OCI-LY1 (cell line): ENCODE measurements around the gene TMEM220.

Experiments used
- H2AFZ ChIP-seq: fragments of 200-600 bp; sonication (generic), shearing (Covaris generic); 2 replicates; pipeline ENCODE4 v1.6.0; 2014; ENCODE audit warnings: antibody characterized with exemption, mild to moderate bottlenecking, low read length
- H3F3A ChIP-seq: fragments of 200-600 bp; sonication (generic), shearing (Covaris generic); 2 replicates; pipeline ENCODE4 v1.6.0; 2014; ENCODE audit warnings: mild to moderate bottlenecking, antibody characterized with exemption, low read length, moderate library complexity; ENCODE audit not compliant: insufficient read depth
- H3K27ac ChIP-seq: fragments of 200-600 bp; sonication (generic); 2 replicates; pipeline ENCODE4 v1.5.1; 2014; ENCODE audit warnings: low read length, mixed run types, mild to moderate bottlenecking, low read depth; ENCODE audit not compliant: poor library complexity, severe bottlenecking
- H3K27me3 ChIP-seq: fragments of 200-600 bp; sonication (generic); 2 replicates; pipeline ENCODE4 v1.6.0; 2014; ENCODE audit warnings: antibody characterized with exemption, mild to moderate bottlenecking, low read length, moderate library complexity; ENCODE audit not compliant: insufficient read depth
- H3K36me3 ChIP-seq: fragments of 200-600 bp; sonication (generic); 2 replicates; pipeline ENCODE4 v1.6.1; 2014; ENCODE audit warnings: mild to moderate bottlenecking, antibody characterized with exemption, low read length, moderate library complexity, mixed read lengths; ENCODE audit not compliant: insufficient read depth
- H3K4me1 ChIP-seq: fragments of 200-600 bp; sonication (generic); 2 replicates; pipeline ENCODE4 v1.5.1; 2014; ENCODE audit warnings: mild to moderate bottlenecking, low read length, moderate library complexity; ENCODE audit not compliant: insufficient read depth, severe bottlenecking
- H3K4me2 ChIP-seq: fragments of 200-600 bp; sonication (generic), shearing (Covaris generic); 2 replicates; pipeline ENCODE4 v1.6.1; 2014; ENCODE audit warnings: low read length
- H3K4me3 ChIP-seq: fragments of 200-600 bp; sonication (generic); 2 replicates; pipeline ENCODE4 v1.5.1; 2014; ENCODE audit warnings: low read length, low read depth, mild to moderate bottlenecking, mixed read lengths; ENCODE audit not compliant: poor library complexity, severe bottlenecking
- H3K79me2 ChIP-seq: fragments of 200-600 bp; shearing (Covaris generic); 2 replicates; pipeline ENCODE4 v1.6.1; 2016; ENCODE audit warnings: mixed run types, low read length, mixed read lengths; ENCODE audit not compliant: insufficient read depth
- H3K9ac ChIP-seq: fragments of 200-600 bp; sonication (generic), shearing (Covaris generic); 2 replicates; pipeline ENCODE4 v1.6.1; 2014; ENCODE audit warnings: mild to moderate bottlenecking, low read length, mixed read lengths
- H3K9me2 ChIP-seq: fragments of 200-600 bp; sonication (generic), shearing (Covaris generic); 2 replicates; pipeline ENCODE4 v1.6.1; 2014; ENCODE audit warnings: low read depth, mild to moderate bottlenecking, low read length, mixed read lengths
- H3K9me3 ChIP-seq: fragments of 200-600 bp; shearing (Covaris generic); 2 replicates; pipeline ENCODE4 v1.6.1; 2014; ENCODE audit warnings: low read length, mixed read lengths
- H4K20me1 ChIP-seq: fragments of 200-600 bp; sonication (generic), shearing (Covaris generic); 2 replicates; pipeline ENCODE4 v1.6.0; 2016; ENCODE audit warnings: mild to moderate bottlenecking, low read length; ENCODE audit not compliant: insufficient read depth
- CTCF ChIP-seq: fragments of 200-600 bp; sonication (generic), shearing (Covaris generic); IDR thresholded peaks from 2 replicates; pipeline ENCODE4 v1.5.1; 2017; ENCODE audit warnings: mild to moderate bottlenecking, antibody characterized with exemption, low read length, moderate library complexity, mixed read lengths
- EZH2 ChIP-seq: fragments of 200-600 bp; sonication (generic), shearing (Covaris generic); IDR thresholded peaks from 2 replicates; pipeline ENCODE4 v1.8.0; 2017; ENCODE audit warnings: borderline replicate concordance, mixed run types, mild to moderate bottlenecking, antibody characterized with exemption, low read length, moderate library complexity, mixed read lengths

The TMEM220 gene

DNA sequence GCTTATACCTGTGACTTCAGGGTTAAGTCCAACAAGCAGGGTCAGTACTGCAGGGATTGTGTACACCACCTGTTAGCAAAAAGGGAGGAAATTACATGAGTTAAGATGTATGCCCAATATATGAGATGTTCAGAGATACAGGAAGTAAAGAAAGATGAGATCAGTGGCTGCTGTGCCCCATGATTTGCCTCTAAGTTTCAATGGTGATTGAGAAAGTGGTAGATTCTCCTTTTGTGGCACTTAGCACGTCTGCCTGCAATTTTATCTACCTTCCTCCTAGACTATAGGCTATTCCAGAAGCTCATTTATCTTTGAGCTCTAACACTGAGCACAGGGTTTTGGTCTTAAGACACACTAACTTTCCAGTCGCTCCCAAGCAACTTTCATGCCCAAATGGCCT lies 3.6 kb downstream of the TMEM220 start:
- Histone ChIP-seq H3K4me3 (no peak overlapping the region), H3F3A (no peaks in the 10 kb centered on the region), H3K9me3 (no peaks in the 10 kb centered on the region), H2AFZ (no peak overlapping the region), H3K9me2 (no peaks in the 10 kb centered on the region), H3K4me2 (no peak overlapping the region), H4K20me1 (no peaks in the 10 kb centered on the region), H3K9ac (no peak overlapping the region), H3K79me2 (no peaks in the 10 kb centered on the region), H3K27ac (no peak overlapping the region), H3K36me3 (no peaks in the 10 kb centered on the region), H3K4me1 (peaks cover 4% of the 10 kb centered on the region), H3K27me3 (no peaks in the 10 kb centered on the region; the same call in 1 of the 2 replicates)
- no peak for TF ChIP-seq CTCF
- no peak for TF ChIP-seq EZH2

DNA sequence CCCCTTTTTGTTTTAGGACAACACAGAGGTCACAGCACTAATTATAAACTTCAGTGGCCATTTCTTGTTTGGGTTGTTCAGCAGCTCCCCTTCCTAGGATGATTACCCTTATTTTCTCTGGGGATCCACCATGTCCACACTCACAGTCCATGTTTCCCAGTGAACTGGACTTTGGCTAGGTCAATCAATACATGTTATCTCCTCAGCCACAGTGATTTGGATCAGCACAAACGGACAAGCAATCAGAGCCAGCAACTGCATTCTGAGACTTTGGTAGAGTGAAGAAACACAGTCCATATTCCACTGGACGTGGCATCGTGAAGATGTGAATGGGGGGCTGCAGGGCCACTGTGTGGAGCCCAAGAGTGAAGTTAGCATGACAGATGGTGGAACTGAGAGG lies 4.6 kb downstream of the TMEM220 start:
- Histone ChIP-seq H3K9me3 (no peaks in the 10 kb centered on the region), H4K20me1 (no peaks in the 10 kb centered on the region), H2AFZ (no peak overlapping the region), H3K4me2 (no peak overlapping the region), H3K27me3 (no peaks in the 10 kb centered on the region), H3K4me3 (no peak overlapping the region), H3K36me3 (no peaks in the 10 kb centered on the region), H3F3A (no peaks in the 10 kb centered on the region), H3K9ac (no peak overlapping the region), H3K79me2 (no peaks in the 10 kb centered on the region), H3K27ac (no peak overlapping the region), H3K9me2 (no peaks in the 10 kb centered on the region), H3K4me1 (peaks cover 4% of the 10 kb centered on the region)
- TF ChIP-seq EZH2 (no peak), CTCF (no peak)

DNA sequence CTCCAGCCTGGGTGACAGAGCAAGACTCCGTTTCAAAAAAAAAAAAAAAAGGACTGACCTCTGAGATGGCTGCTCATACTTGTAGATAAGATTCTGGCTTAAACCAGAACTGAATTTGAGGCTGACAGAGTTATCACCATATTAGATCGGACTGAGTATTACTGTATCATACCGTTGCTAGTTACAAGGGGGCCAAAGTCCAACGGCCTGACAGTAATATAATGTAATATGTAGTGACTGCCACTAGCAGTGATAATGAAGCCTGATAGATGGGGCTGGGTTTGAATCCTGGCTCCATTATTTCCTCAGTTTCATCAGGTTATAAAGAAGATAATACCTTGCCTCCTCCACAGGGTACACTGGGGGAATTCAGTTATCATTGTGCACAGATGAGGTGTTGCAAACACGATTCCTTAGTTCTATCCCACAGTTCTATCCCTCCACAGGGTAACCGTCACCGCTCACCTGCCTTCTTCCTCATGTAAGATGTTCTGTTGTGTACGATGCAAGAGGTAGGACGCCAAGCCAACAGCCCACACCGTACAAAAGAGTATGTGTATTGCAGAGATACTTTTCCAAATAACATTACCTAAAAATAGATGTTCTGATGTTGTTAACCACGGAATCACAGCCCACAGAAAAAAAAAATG lies 5.2 kb downstream of the TMEM220 start:
- Histone ChIP-seq H3K4me2 (no peak overlapping the region), H3K27ac (no peak overlapping the region), H3K4me3 (no peak overlapping the region), H3F3A (no peaks in the 10 kb centered on the region), H3K79me2 (no peaks in the 10 kb centered on the region), H4K20me1 (no peaks in the 10 kb centered on the region), H3K9me3 (no peaks in the 10 kb centered on the region), H3K36me3 (no peaks in the 10 kb centered on the region), H3K27me3 (no peaks in the 10 kb centered on the region), H2AFZ (no peak overlapping the region), H3K9me2 (no peaks in the 10 kb centered on the region), H3K9ac (no peak overlapping the region), H3K4me1 (peaks cover 4% of the 10 kb centered on the region)
- no peak for TF ChIP-seq CTCF
- TF ChIP-seq EZH2 = no peak
